GM21619 (cell line): Measurements from ENCODE around the gene TMEM120B.

Source experiments
- ATAC-seq: cut with Tn5 transposase; IDR thresholded peaks from one replicate; pipeline ENCODE4 v1.9.1; 2021; ENCODE audit not compliant: unreplicated experiment

TMEM120B gene

DNA sequence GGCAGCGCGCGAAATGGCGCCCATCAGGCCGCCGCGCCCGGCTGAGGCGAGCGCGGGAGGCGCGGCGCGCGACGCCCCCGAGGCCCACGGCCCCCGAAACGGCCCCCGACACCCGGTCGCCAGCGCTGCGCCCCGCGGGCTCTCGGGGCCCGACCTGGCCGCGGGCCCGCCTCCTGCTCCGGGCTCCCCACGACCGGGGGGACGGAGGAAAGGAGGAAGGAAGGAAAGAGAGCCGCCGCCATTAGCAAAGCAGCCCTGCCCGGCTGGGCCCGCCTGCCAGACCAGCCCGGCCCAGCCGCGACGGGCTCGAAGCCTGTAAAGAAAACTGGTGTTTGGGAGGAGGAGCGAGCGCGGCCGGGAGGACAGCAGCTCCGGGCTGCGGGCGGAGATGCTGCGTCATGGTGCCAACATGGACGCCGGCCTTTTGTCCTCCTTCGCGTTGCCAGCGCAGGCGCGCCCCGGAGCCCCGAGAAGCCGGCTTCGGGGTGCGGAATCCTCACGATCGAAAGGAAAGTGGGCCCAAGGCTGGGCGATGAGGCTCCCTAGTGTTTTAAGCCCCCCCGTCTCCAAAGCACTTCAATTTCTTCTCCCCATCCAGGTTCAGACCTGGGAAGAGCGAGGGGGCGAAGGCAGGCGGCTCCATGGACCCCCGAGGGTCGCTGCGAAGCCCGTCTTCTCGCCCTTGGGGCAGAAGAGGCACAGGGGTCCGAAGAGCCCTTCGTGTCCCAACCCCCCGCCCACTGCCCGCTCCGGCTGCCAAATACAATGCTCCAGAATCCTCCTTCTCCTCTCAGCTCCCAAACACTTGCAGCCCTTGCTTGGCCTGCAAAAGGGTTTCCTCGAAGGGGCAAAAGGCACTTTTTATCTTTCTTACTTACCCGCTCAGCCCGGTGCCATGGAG, 88.4 kb downstream of the TMEM120B start:
- peak; percentile 1 for ATAC-seq

GRCh38 chr12:121801595-121802484, 89.3 kb downstream of the TMEM120B start:
- ATAC-seq = no peak

GRCh38 chr12:121802485-121802842, 89.9 kb downstream of the TMEM120B start:
- ATAC-seq = no peak

DNA sequence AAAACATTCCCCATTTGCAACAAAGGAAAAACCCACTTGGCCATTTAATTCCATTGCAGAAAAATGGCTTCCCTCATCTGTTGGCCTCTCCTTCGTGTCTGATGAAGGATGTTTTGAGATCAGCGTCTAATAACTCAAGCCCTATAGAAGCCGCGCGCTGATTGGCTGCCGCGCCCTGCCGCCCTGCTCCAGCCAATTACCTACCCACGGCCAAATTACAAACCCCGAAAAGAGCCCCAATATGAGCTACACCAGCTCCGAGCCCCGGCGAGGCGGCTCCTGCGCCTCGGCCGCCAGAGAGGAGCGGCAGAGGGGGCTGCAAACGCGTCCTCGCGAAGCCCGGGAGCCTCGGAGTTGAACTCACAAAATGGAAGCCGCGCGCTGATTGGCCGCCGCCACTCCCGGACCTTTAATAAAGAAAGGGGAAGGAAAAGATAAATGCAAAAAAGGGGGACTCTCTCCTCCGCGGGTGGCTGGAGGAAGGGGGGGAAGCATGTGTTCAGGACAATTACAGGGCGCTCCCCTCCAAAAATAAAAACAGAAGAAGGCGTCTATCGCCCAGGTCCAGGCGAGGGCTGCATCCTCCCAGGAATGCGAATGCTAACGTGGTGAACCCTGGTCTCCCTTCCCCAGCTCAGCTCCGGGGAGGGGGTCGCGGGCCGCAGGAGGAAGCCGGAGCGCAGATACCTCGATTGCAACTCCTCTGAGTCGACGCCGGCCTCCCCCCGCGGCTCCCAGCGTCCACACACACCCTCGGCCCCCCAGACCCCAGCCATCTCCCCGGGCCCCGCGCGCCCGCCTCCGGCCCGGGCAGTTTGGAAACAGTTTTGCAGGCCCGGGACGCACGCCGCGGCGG, 90.5 kb downstream of the TMEM120B start:
- peak; percentile 39 for ATAC-seq

GRCh38 chr12:121803861-121804416, 91.4 kb downstream of the TMEM120B start, which contains the start of gene SETD1B:
SETD1B (plus strand) TSS chr12:121804009; CDS start chr12:121804738, 729 bp downstream.
- no peak for ATAC-seq

DNA sequence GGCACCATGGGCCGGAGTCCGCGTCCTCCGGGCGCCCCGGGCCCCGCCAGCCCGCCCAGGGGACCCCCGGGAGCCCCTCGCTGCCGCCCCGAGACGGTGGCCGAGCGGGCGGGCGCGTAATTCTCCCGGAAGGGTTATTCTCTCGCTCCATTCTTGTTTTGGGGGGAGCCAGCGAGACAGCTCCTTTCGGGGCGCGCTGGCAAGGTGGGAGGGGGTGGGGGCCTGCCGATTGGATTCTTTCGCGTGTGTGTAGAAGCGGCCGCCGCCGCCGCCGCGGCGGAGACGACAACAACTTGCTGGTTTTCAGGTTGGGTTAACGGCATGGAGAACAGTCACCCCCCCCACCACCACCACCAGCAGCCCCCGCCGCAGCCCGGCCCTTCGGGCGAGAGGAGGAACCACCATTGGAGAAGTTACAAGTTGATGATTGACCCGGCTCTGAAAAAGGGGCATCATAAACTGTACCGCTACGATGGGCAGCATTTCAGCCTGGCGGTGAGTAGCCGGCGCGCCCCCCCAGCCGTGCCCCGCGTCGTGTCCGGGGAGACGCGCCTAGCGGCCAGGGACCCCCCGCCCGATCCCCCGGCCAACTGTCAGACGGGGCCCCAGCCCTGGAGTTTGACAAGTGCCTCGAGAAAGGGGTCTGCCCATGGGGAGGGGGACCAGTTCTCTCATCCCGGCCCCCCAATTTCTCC, 92.0 kb downstream of the TMEM120B start:
- ATAC-seq = no peak

GRCh38 chr12:121805171-121806008, 92.8 kb downstream of the TMEM120B start:
- ATAC-seq = no peak

DNA sequence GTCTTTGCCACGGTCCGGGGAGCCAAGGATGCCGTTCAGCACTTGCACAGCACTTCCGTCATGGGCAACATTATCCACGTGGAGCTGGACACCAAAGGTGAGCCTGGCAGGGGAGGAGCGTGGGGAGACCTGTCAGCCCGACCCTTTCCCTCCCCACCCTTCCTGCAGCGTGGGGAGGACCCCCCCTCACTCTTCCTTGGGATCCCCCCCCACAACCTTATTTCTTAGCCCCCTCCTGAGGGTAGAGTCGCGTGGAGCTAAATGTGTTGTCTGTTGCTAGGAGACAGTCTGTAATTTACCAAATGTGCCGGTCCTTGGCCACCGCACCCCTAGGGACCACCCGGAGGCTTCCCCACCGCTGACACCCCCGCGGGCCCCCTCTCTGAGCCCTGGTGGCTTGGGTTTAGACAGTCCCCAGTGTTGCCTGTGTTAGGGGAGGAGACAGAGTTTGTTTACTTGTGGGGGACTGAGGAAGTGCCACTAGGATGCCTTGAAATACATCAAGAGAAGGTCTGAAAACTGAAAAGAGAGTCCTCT, 93.5 kb downstream of the TMEM120B start:
- ATAC-seq = no peak

DNA sequence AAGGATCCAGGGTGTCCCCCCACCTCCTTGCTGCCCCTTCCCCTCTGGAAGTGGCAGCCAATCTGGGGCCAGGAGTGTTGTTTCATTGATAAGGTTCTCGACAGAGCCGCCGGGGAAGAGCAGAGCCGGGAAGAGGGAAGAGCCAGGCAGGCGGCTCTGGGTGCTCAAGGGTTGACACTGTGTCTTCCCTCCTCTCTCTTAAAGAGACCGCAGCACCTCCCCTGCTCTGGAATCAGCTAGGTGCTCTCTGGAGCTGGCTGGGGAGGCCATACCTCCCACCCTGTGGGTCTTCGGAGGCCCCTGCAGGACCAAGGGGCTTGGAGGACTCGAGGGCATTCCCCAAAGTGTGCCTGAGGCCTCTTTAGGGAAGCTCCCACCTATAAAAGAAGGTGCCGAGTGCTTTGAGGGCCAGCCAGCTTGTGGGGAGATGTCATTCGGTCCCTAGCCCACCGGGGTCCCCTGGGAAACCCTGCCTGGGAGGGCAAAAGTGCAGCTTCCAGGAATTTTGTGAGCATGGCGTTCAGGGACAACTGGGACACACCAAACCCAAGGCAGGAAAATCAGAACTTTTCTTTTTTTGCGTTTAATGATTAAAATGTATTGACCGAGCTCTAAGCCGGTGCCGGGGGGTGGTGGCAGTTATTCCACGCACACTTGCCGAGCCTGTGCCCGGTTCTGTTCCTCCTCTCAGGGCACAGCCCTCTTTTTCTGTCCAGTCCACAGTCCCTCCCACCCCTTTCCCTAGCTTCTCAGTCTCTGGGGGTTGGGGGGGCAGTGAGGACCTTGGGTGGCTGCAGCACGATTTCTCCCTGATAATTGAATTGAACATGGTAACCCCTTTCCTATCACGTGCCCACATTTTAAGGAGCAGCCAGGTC, 94.2 kb downstream of the TMEM120B start:
- no peak for ATAC-seq

GRCh38 chr12:121807642-121808347, 95.2 kb downstream of the TMEM120B start:
- ATAC-seq = no peak

GRCh38 chr12:121808623-121809022, 96.1 kb downstream of the TMEM120B start:
- ATAC-seq = no peak

DNA sequence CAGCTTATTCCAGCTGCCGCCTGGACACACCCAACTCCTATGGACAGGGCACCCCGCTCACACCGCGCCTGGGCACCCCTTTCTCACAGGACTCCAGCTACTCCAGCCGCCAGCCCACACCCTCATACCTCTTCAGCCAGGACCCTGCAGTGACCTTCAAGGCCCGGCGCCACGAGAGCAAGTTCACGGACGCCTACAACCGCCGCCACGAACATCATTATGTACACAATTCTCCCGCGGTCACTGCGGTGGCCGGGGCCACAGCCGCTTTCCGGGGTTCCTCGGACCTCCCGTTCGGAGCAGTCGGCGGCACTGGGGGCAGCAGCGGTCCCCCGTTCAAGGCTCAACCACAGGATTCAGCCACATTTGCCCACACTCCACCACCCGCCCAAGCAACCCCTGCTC, 97.2 kb downstream of the TMEM120B start:
- no peak for ATAC-seq

- ATAC-seq = no peak
These were observed 97.8 kb downstream of the TMEM120B start for GRCh38 chr12:121810234-121810817.

GRCh38 chr12:121810833-121811433, 98.4 kb downstream of the TMEM120B start:
- no peak for ATAC-seq

DNA sequence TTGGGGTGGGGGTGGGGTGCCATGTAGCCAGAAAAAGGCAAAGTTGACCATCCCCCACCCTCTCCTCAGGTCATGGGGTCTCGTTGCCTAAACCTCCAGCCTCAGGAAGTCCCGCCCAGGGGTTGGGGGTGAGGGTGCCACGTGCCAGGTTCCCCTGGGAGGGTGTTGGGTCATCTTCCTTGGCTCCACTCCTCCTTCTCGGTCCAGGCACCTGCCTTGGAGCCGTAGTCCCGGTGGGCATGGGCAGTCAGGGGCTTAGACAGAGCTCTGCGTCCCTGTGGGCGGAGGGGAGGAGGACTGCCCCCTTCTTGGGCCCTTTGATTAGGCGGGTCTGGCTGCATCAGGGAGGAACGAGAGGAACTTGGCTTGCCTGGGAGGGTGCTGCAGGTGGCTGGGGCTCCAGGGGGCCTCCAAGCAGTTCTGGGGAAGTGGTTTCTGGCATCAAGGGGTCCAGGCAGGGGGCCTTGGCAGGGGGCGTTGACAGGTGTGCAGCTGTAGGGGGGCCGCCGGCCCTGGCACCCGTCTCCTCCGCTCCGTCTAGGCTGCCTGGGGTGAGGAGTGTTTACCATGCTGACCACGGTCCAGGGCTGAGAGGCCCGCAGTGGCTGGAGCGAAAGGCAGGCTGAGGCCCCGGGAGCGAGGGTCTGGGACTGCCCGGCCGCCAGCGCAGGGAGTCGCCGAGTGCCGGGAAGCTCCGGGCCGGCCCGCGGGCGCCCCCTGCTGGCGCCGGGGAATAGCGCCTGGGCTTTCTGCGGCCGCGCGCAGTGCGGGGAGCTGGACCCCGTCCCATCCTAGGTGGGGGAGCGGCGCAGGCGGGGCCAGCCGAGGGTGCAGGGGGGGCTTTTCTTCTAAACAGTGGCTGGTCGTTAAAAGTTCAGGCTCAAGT, 99.1 kb downstream of the TMEM120B start:
- peak; percentile 54 for ATAC-seq
